Measurements from ENCODE around the gene CRB1.

The CRB1 gene

DNA sequence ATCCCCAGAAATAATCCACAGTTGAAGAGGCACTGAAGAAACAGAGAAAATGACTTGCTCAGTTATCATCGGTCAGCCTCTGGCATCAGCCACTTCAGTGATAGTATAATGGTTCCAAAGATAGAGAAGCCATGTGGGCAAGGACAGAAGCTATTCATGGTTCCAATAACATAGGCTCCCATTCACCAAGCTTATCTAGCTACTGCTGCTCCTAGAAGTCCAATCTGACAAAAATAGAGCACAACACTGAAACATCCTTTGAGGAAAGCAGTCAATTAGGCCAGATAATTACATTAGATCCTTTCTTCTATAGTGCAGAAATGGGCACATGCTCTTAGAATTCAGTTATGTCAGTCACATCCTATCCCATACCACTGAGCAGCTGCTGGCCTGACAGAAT, 33.5 kb upstream of the CRB1 start:
- intact Hi-C loops (cut with DNase I; ENCODE audit: low total_unique reads), result no loop called here
- H3K27ac ChIP-seq, result no peak overlapping the region
- TF ChIP-seq, protein P1, sequence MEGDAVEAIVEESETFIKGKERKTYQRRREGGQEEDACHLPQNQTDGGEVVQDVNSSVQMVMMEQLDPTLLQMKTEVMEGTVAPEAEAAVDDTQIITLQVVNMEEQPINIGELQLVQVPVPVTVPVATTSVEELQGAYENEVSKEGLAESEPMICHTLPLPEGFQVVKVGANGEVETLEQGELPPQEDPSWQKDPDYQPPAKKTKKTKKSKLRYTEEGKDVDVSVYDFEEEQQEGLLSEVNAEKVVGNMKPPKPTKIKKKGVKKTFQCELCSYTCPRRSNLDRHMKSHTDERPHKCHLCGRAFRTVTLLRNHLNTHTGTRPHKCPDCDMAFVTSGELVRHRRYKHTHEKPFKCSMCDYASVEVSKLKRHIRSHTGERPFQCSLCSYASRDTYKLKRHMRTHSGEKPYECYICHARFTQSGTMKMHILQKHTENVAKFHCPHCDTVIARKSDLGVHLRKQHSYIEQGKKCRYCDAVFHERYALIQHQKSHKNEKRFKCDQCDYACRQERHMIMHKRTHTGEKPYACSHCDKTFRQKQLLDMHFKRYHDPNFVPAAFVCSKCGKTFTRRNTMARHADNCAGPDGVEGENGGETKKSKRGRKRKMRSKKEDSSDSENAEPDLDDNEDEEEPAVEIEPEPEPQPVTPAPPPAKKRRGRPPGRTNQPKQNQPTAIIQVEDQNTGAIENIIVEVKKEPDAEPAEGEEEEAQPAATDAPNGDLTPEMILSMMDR (IDR thresholded peaks at IDR 0.05), result no peak

DNA sequence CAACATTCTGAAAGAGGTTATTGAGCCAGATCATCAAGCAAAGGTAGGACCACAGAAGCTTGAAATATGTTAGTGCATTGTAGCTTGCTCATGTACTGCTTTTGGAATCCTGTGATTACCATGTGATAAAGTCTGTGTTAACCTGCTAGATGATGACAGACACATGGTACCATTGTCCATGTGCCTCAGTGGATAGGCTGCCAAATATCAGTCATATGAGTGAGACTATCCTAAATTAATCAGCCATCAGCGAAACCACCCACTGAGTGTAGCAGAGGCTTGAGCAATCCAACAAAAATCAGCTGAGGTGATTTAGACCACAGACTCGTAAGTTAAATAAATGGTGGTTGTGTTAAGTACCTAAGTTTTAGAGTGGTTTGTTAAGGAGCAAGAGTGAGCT, 32.7 kb upstream of the CRB1 start:
- Histone ChIP-seq H3K27me3 (no peaks in the 10 kb centered on the region), H3K36me3 (no peaks in the 10 kb centered on the region), H3K27ac (no peak overlapping the region), H3K9me3 (no peaks in the 10 kb centered on the region), H3K4me1 (no peaks in the 10 kb centered on the region), H3K4me3 (no peak overlapping the region)
- intact Hi-C loops (cut with DNase I; ENCODE audit: low total_unique reads), result no loop called here
- DNase-seq, result no peak
- TF ChIP-seq, protein P1 (IDR thresholded peaks at IDR 0.05), result no peak

More for the DNA sequence above, 33.5 kb upstream of the CRB1 start:
- H3K36me3 ChIP-seq, result no peaks in the 10 kb centered on the region
- DNase-seq, result no peak
- H3K27me3 ChIP-seq, result no peaks in the 10 kb centered on the region
- no peak overlapping the region for H3K4me3 ChIP-seq
- H3K4me1 ChIP-seq, result no peaks in the 10 kb centered on the region
- H3K9me3 ChIP-seq, result no peaks in the 10 kb centered on the region

DNA sequence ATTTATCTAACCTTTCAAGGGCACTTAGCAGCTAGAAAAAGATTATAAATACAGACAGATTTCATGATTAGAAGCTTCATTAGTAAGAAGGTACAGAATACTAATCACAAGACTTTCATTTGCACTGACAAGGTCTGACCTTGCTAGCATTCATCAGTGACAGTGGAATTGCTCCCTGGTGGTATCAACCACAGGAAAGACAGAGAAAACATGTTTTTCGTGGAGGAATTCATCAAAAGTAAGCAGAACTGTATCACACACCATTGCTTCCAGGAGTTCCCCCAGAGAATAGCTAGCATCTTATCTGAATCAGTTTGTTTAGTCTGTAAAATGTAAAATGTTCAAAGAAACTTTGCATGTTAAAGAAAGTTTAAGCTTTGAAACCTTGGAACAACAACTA, 20.6 kb upstream of the CRB1 start:
- intact Hi-C loops (cut with DNase I; ENCODE audit: low total_unique reads), result no loop called here
- no peak overlapping the region for H3K4me3 ChIP-seq
- no peaks in the 10 kb centered on the region for H3K27me3 ChIP-seq
- no peak overlapping the region for H3K27ac ChIP-seq
- no peaks in the 10 kb centered on the region for H3K36me3 ChIP-seq
- no peaks in the 10 kb centered on the region for H3K4me1 ChIP-seq
- H3K9me3 ChIP-seq, result peaks cover 0 to 2% (median 0%) of the 10 kb centered on the region in 3 donors
- TF ChIP-seq, protein P1 (IDR thresholded peaks at IDR 0.05), result no peak
- DNase-seq, result no peak

DNA sequence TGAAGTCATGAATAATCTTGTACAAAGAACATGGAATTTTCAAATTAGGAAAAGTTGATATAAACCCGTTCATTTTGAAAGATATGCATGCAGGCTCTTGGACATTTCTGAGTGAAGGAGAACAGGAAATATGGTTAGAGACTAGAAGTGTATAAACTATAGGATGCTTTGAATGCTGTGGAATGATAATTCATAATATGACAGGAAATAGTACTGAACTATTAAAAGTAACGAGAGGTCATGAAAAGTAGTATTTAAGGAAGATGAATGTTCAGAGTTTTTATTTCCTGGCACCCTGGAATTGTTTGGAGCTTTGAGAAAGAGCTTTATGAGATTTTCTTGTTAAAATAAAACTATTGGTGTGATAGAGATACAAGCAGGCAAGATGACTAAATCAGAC, 18.7 kb upstream of the CRB1 start:
- no peaks in the 10 kb centered on the region for H3K4me1 ChIP-seq
- no peak overlapping the region for H3K4me3 ChIP-seq
- no peaks in the 10 kb centered on the region for H3K27me3 ChIP-seq
- DNase-seq, result no peak
- no peaks in the 10 kb centered on the region for H3K36me3 ChIP-seq
- H3K27ac ChIP-seq, result no peak overlapping the region
- TF ChIP-seq, protein P1 (IDR thresholded peaks at IDR 0.05), result no peak
- intact Hi-C loops (cut with DNase I; ENCODE audit: low total_unique reads), result no loop called here
- H3K9me3 ChIP-seq, result no peaks in the 10 kb centered on the region

DNA sequence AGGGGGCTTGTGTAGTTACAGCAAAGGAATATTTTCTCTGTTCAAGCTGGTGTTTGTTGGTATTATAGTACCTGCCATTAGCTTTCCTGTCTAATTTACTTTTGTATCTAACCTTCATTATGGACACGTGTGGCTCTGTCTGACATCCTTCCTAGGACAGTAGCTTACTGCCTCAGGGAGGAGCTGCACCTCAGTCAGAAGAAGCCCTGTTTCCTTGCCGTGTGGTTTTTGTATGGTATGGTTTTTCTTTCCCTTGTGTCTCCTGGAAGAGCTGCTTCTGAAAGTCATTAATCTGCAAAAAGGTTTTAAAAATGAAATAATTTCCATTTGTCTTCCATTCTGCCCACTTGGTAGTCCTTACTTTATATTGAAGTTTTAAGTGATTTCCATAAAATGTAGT, 17.4 kb upstream of the CRB1 start:
- TF ChIP-seq, protein P1 (IDR thresholded peaks at IDR 0.05), result no peak
- no peaks in the 10 kb centered on the region for H3K27me3 ChIP-seq
- H3K9me3 ChIP-seq, result no peaks in the 10 kb centered on the region
- no peaks in the 10 kb centered on the region for H3K36me3 ChIP-seq
- no peak overlapping the region for H3K27ac ChIP-seq
- DNase-seq, result no peak
- no peak overlapping the region for H3K4me3 ChIP-seq
- H3K4me1 ChIP-seq, result no peaks in the 10 kb centered on the region
- intact Hi-C loops (cut with DNase I; ENCODE audit: low total_unique reads), result no loop called here

DNA sequence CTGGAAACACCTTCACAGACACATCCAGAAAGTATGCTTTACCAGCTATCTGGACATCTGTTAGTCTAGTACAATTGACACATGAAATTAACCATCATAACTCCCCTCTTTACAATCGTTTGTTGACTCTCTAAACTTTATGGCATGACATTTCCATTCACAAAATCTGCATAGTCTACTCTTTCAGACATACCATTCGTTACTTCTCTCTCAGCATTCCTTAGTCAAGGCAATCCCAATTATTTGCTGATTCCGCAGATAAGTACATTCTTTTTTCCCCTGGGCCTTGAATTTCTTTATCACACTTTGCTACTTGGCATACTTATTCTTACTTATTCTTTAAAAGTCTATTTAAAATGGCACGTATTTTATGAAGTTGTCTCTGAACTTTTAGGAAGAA, 15.1 kb upstream of the CRB1 start:
- Histone ChIP-seq H3K27ac (no peak overlapping the region), H3K36me3 (no peaks in the 10 kb centered on the region), H3K27me3 (no peaks in the 10 kb centered on the region), H3K4me1 (no peaks in the 10 kb centered on the region), H3K9me3 (no peaks in the 10 kb centered on the region), H3K4me3 (no peak overlapping the region)
- TF ChIP-seq, protein P1 (IDR thresholded peaks at IDR 0.05), result no peak
- intact Hi-C loops (cut with DNase I; ENCODE audit: low total_unique reads), result no loop called here
- DNase-seq, result no peak
